HepG2 (cell line): ENCODE results near the gene ARL8B. TPM values are rescaled to one million over a fixed set of nuclear protein-coding genes. Genes with fewer than 3 reads are reported as not detected.

ENCODE experiments used
- HOXA7 ChIP-seq: sonication (generic); formaldehyde crosslinking; IDR thresholded peaks from 2 replicates; pipeline ENCODE4 v1.8.1; 2022; ENCODE audit warnings: mild to moderate bottlenecking, missing genetic modification reagents, moderate library complexity
- IRX3 ChIP-seq: sonication (generic); formaldehyde crosslinking; IDR thresholded peaks from 2 replicates; pipeline ENCODE4 v1.8.1; 2023; ENCODE audit warnings: mild to moderate bottlenecking, low read depth, missing genetic modification reagents, borderline replicate concordance
- KIAA2018 ChIP-seq: sonication (generic); formaldehyde crosslinking; IDR thresholded peaks from 2 replicates; pipeline ENCODE4 v1.5.0; 2020; ENCODE audit warnings: mild to moderate bottlenecking, missing genetic modification reagents, borderline replicate concordance
- MEF2D ChIP-seq: sonication (generic); formaldehyde crosslinking; IDR thresholded peaks from 2 replicates; pipeline ENCODE4 v1.5.1; 2020; ENCODE audit warnings: mild to moderate bottlenecking, missing genetic modification reagents
- MTA1 ChIP-seq: sonication (generic); formaldehyde crosslinking; IDR thresholded peaks from 2 replicates; pipeline ENCODE4 v1.4.0; 2020; ENCODE audit warnings: missing genetic modification reagents, mild to moderate bottlenecking, borderline replicate concordance
- PLRG1 ChIP-seq: fragments of 450-650 bp; conservative IDR thresholded peaks from 2 replicates; pipeline ENCODE4 v1.6.1; 2016
- SNAPC2 ChIP-seq: sonication (generic); formaldehyde crosslinking; IDR thresholded peaks from 2 replicates; pipeline ENCODE4 v1.8.1; 2022; ENCODE audit warnings: mild to moderate bottlenecking, missing genetic modification reagents
- ZNF407 ChIP-seq: sonication (generic); formaldehyde crosslinking; IDR thresholded peaks from one replicate; pipeline ENCODE4 v1.5.1; 2020; ENCODE audit warnings: mild to moderate bottlenecking, missing genetic modification reagents; ENCODE audit errors: not compliant biosample characterization
- ZSCAN31 ChIP-seq: sonication (generic); formaldehyde crosslinking; IDR thresholded peaks from 2 replicates; pipeline ENCODE4 v1.5.0; 2020; ENCODE audit warnings: low read depth, mild to moderate bottlenecking, missing genetic modification reagents
- polyA plus RNA-seq, 8 experiments: library from polyadenylated mRNA; depleted of rRNA in 3 of 8; stranded (reverse) in 7 of 8; unstranded in 1 of 8; fragments of >200 nt; fragmentation: Illumina TruSeq in 4 of 8; extraction: Trizol in 4 of 8; gene quantifications; 2 replicates each; pipeline versions ENCODE4 v1.2.1 to v1.2.3, GENCODE V29; 2011 to 2016; ENCODE audit warnings: low read depth in 4 of 8, missing spikeins in 1 of 8, mixed read lengths in 1 of 8; ENCODE audit not compliant: insufficient read depth in 1 of 8
- total RNA-seq, 5 experiments: library from RNA; depleted of rRNA; stranded (reverse); fragments of >200 nt; fragmentation: Illumina TruSeq; extraction: Trizol; gene quantifications; 2 replicates each; pipeline ENCODE4 v1.2.3, GENCODE V29; 2016; ENCODE audit warnings: low read depth in 1 of 5

Gene ARL8B
- total and polyA plus RNA-seq, 2 of the 13 experiments (the other 11 are each of a cell fraction or from before 2014, with no cell fraction given): 23.5 to 30.4 TPM

- no peak for TF ChIP-seq ZSCAN31 (CRISPR knock-in tag)
- TF ChIP-seq PLRG1: no peak
- no peak for TF ChIP-seq MEF2D (CRISPR knock-in tag)
- no peak for TF ChIP-seq HOXA7 (CRISPR knock-in tag)
- TF ChIP-seq KIAA2018 (CRISPR knock-in tag): no peak
- TF ChIP-seq IRX3 (CRISPR knock-in tag): no peak
- TF ChIP-seq MTA1 (CRISPR knock-in tag): no peak
- TF ChIP-seq SNAPC2 (CRISPR knock-in tag): no peak
- no peak for TF ChIP-seq ZNF407
Measured at GRCh38 chr3:5122741-5123706, 932 bp downstream of the ARL8B start (continued).
